Stimulated activated CD4-positive, alpha-beta T cell treated with anti-CD3 and anti-CD28 coated beads, Interleukin-4, amount 100 ng/mL, for 1 hour (primary cell): ENCODE measurements around the gene TMEM244.
"Not testable (repeated sequence)": the region's sequence is repeated elsewhere in the genome, so short reads cannot be mapped to it uniquely, and the experiment has no call there.

Experiments
- DNase-seq: peaks from one replicate; pipeline ENCODE4 v3.0.0-alpha.2; 2020

The TMEM244 gene

GRCh38 chr6:129866256-129866655 lies 5.1 kb upstream of the TMEM244 start:
- DNase-seq, result no peak

- DNase-seq, result no peak
Observed at GRCh38 chr6:129865013-129865412, 3.9 kb upstream of the TMEM244 start.

- no peak for DNase-seq
Observed at GRCh38 chr6:129863664-129864063, 2.5 kb upstream of the TMEM244 start.

- no peak for DNase-seq
Observed at GRCh38 chr6:129859524-129859923, 1.6 kb downstream of the TMEM244 start.

- no peak for DNase-seq
Observed at GRCh38 chr6:129857838-129858237, 3.3 kb downstream of the TMEM244 start.

DNA sequence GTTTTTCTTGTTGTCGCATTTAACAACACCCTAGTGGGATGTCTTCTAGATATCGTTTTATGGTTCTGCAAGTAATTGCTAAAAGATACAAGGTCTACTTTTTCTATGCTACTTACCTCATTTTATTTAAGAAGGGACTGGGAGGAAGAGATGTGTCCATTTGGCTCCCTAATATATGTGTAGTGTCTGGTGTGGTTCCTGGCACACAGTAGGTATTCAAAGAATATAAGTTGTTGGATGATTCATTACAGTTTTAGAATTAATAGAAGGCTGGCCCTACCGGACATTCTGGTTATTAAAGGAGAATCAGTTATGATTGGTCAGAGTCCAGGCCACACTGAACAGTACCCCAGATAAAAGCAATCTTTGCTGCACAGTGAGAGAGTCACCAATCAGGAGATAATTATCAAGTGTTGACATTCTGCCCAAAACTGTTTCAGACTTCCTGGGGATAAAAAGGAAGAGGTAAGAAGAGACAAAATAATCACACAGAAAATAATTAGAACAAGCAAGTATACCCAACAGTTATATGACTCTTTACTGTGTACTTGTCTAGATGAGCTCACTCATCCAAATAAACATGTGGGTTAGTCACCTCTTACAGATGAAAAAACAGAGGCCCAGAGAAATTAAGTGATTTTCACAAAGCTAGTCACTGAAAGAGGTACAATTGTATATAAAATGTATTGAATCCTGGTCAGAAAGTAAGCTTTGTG lies 7.0 kb downstream of the TMEM244 start:
- no peak for DNase-seq

GRCh38 chr6:129852257-129852858 lies 8.8 kb downstream of the TMEM244 start:
- DNase-seq, result no peak

GRCh38 chr6:129849456-129849855 lies 11.7 kb downstream of the TMEM244 start:
- DNase-seq, result no peak

- DNase-seq, result no peak
Observed at GRCh38 chr6:129846761-129847160, 14.4 kb downstream of the TMEM244 start.

- DNase-seq, result no peak
Observed at GRCh38 chr6:129845696-129846095, 15.4 kb downstream of the TMEM244 start.

GRCh38 chr6:129844118-129844891 lies 16.8 kb downstream of the TMEM244 start:
- no peak for DNase-seq

GRCh38 chr6:129843573-129843972 lies 17.5 kb downstream of the TMEM244 start:
- no peak for DNase-seq

DNA sequence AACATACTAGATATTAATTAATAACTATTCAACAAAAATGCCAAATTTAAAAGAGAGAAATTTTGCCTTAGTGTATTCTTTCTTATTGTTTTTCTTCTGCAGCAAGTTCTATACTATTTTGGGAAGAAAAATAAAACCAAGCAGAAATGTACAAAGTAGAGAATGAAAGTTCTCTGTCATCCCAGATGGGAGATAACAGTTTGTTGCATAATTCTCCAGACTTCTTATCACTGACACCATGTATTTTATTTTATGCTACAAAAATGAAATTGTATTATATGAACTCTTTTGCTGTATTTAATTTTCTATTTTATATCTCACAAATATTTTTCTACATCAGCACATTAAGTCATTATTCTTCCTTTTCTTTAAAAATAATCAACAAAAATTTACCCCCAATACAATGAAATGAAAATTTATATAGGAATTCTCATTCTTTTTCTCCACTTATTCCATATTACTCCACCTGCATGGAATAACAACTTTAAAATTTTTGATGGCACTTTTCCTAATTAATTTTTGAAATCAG lies 18.2 kb downstream of the TMEM244 start:
- no peak for DNase-seq

DNA sequence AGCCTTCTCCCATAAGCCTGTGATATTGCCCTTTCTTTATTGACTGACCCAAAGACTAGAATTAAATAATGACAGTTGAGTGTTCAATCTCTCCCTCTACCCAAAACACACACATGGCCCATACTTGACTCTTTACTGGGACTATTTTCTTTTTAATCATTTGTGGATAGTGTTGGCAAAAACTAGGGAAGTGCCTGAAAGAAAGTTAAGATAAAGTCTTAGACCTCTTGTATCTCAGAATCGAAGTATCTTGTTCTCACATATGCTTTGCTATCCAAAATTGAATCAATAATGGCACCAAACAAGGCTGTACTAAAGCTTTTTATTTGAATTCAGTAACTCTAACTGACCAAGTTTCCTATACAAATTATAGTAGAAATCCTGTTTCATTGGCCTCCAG lies 19.0 kb downstream of the TMEM244 start:
- DNase-seq, result no peak

DNA sequence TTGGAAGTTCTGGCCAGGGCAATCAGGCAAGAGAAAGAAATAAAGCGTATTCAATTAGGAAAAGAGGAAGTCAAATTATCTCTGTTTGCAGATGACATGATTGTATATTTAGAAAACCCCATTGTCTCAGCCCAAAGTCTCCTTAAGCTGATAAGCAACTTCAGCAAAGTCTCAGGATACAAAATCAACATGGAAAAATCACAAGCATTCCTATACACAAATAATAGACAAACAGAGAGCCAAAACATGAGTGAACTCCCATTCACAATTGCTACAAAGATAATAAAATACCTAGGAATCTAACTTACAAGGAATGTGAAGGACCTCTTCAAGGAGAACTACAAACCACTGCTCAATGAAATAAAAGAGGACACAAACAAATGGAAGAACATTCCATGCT lies 21.6 kb downstream of the TMEM244 start:
- not testable (repeated sequence) for DNase-seq

DNA sequence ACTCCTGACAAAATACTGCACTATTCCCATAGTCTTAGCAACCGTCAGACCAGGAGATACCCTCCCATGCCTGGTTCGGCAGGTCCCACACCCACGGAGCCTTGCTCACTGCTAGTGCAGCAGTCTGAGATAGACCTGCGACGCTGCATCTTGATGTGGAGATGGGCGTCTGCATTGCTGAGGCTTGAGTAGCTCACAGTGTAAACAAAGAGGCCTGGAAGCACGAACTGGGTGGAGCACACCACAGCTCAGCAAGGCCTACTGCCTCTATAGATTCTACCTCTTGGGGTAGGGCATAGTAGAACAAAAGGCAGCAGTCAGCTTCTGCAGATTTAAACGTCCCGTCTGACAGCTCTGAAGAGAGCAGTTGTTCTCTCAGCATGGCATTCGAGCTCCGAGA lies 25.4 kb downstream of the TMEM244 start:
- DNase-seq, result no peak

- DNase-seq, result no peak
Observed at GRCh38 chr6:129832299-129832698, 28.8 kb downstream of the TMEM244 start.

GRCh38 chr6:129828229-129828628 lies 32.9 kb downstream of the TMEM244 start:
- DNase-seq, result no peak

DNA sequence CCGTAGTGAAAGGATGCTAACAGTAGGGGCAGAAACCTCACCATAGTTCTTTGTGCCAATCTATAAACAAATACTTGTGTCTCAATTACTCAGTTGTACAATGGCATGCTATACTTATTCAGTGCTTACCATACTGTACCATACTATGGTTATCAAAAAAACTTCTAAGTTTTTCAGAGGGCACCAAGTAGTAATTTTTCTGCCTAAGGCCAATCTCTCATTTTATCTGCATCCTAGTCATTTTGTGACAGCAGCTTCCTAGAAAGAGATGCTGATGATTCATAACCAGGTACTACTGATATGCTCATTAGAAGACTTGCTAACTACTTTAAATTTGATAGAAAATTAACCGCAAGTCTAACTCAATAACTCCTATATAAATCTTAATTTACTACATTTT lies 42.9 kb downstream of the TMEM244 start:
- DNase-seq, result no peak

GRCh38 chr6:129817821-129818220 lies 43.3 kb downstream of the TMEM244 start:
- DNase-seq, result no peak

GRCh38 chr6:129817332-129817731 lies 43.8 kb downstream of the TMEM244 start:
- DNase-seq, result no peak

DNA sequence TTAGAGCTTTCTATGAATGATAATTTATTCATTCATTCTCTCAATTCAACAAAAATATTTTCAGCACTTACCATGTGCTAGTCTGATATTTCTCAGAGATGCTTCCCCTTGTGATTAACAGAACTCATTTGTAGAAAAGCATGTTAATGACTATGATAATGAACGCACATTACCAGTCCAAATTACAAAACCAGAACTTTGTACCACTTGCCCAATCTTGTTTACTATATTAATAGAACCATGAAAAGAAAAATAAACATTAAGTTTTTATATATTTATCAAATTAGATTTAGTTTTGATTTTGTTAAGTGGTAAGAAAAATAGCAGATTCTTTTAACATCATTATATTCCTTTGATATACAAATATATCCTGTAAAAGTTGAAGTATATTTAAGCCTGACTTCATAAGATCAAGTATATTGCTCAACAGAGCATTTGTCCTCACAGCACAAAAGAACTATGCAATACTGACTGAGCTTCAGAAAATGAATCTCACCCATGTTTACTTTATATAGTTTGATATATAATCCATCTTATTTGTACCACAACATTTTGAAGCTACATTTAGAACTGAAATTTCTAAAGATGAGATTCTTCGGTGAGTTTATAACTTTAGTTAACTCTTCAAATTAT lies 48.9 kb downstream of the TMEM244 start:
- no peak for DNase-seq

DNA sequence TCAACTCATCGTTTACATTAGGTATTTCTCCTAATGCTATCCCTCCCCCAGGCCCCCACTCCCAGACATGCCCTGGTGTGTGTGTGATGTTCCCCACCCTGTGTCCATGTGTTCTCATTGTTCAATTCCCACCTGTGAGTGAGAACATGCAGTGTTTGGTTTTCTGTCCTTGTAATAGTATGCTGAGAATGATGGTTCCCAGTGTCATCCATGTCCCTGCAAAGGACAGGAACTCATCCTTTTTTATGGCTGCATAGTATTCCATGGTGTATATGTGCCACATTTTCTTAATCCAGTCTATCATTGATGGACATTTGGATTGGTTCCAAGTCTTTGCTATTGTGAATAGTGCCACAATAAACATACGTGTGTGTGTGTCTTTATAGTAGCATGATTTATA lies 54.0 kb downstream of the TMEM244 start:
- not testable (repeated sequence) for DNase-seq
